ENCODE data around the gene RECK.

- TF ChIP-seq CTCF (conservative IDR thresholded peaks at IDR 0.05; ENCODE audit: low read length) (no peak), EZH2phosphoT487 (IDR thresholded peaks at IDR 0.05; ENCODE audit: borderline replicate concordance) (no peak)
Measured at GRCh38 chr9:36017278-36017677, 19.4 kb upstream of the RECK start.
